ENCODE data around the gene MYO18A.

MYO18A gene

GRCh38 chr17:29159306-29159860 lies 20.8 kb downstream of the MYO18A start:
- Histone ChIP-seq H3K27ac (ENCODE audit: insufficient read depth, low read depth, low read length, poor library complexity, severe bottlenecking) (no peak overlapping the region), H3K4me1 (ENCODE audit: control insufficient read depth, insufficient read depth, low read length) (peaks cover 32% of the 10 kb centered on the region)
- WGBS, 2 experiments, result 77 to 79% methylated on average over 3 of the region's 3 CpGs

GRCh38 chr17:29158488-29159275 lies 21.5 kb downstream of the MYO18A start:
- H3K27me3 ChIP-seq (ENCODE audit: control insufficient read depth, insufficient read depth, low read length, poor library complexity, severe bottlenecking), result no peaks in the 10 kb centered on the region
- WGBS, 2 experiments, result 93% methylated on average over 13 of the region's 13 CpGs
- peaks cover 38% of the 10 kb centered on the region for H3K4me1 ChIP-seq (ENCODE audit: control insufficient read depth, insufficient read depth, low read length)
- no peak overlapping the region for H3K4me3 ChIP-seq (ENCODE audit: insufficient read depth, low read depth, low read length)
- H3K27ac ChIP-seq (ENCODE audit: insufficient read depth, low read depth, low read length, poor library complexity, severe bottlenecking), result no peak overlapping the region
- no peaks in the 10 kb centered on the region for H3K36me3 ChIP-seq (ENCODE audit: control insufficient read depth, insufficient read depth, low read length)
- no peaks in the 10 kb centered on the region for H3K9me3 ChIP-seq (ENCODE audit: control insufficient read depth, low read length)

More at GRCh38 chr17:29159306-29159860, 20.8 kb downstream of the MYO18A start:
- Histone ChIP-seq H3K4me3 (ENCODE audit: insufficient read depth, low read depth, low read length) (no peak overlapping the region), H3K27me3 (ENCODE audit: control insufficient read depth, insufficient read depth, low read length, poor library complexity, severe bottlenecking) (no peaks in the 10 kb centered on the region), H3K9me3 (ENCODE audit: control insufficient read depth, low read length) (no peaks in the 10 kb centered on the region), H3K36me3 (ENCODE audit: control insufficient read depth, insufficient read depth, low read length) (no peaks in the 10 kb centered on the region)

GRCh38 chr17:29158096-29158487 lies 22.1 kb downstream of the MYO18A start:
- WGBS, 2 experiments, result 94 to 96% methylated on average over 11 of the region's 11 CpGs
- H3K9me3 ChIP-seq (ENCODE audit: control insufficient read depth, low read length), result no peaks in the 10 kb centered on the region
- H3K27ac ChIP-seq (ENCODE audit: insufficient read depth, low read depth, low read length, poor library complexity, severe bottlenecking), result no peak overlapping the region
- H3K27me3 ChIP-seq (ENCODE audit: control insufficient read depth, insufficient read depth, low read length, poor library complexity, severe bottlenecking), result no peaks in the 10 kb centered on the region
- no peaks in the 10 kb centered on the region for H3K36me3 ChIP-seq (ENCODE audit: control insufficient read depth, insufficient read depth, low read length)
- H3K4me3 ChIP-seq (ENCODE audit: insufficient read depth, low read depth, low read length), result no peak overlapping the region
- peaks cover 38% of the 10 kb centered on the region for H3K4me1 ChIP-seq (ENCODE audit: control insufficient read depth, insufficient read depth, low read length)

- no peaks in the 10 kb centered on the region for H3K36me3 ChIP-seq (ENCODE audit: control insufficient read depth, insufficient read depth, low read length)
- H3K9me3 ChIP-seq (ENCODE audit: control insufficient read depth, low read length), result no peaks in the 10 kb centered on the region
- WGBS, 2 experiments, result 94 to 95% methylated on average over 1 of the region's 1 CpG
- H3K27me3 ChIP-seq (ENCODE audit: control insufficient read depth, insufficient read depth, low read length, poor library complexity, severe bottlenecking), result no peaks in the 10 kb centered on the region
- H3K27ac ChIP-seq (ENCODE audit: insufficient read depth, low read depth, low read length, poor library complexity, severe bottlenecking), result no peak overlapping the region
- peaks cover 38% of the 10 kb centered on the region for H3K4me1 ChIP-seq (ENCODE audit: control insufficient read depth, insufficient read depth, low read length)
- no peak overlapping the region for H3K4me3 ChIP-seq (ENCODE audit: insufficient read depth, low read depth, low read length)
Observed at GRCh38 chr17:29157310-29157709, 22.9 kb downstream of the MYO18A start.

- Histone ChIP-seq H3K9me3 (ENCODE audit: control insufficient read depth, low read length) (no peaks in the 10 kb centered on the region), H3K36me3 (ENCODE audit: control insufficient read depth, insufficient read depth, low read length) (no peaks in the 10 kb centered on the region), H3K4me3 (ENCODE audit: insufficient read depth, low read depth, low read length) (no peak overlapping the region), H3K27ac (ENCODE audit: insufficient read depth, low read depth, low read length, poor library complexity, severe bottlenecking) (no peak overlapping the region), H3K27me3 (ENCODE audit: control insufficient read depth, insufficient read depth, low read length, poor library complexity, severe bottlenecking) (no peaks in the 10 kb centered on the region), H3K4me1 (ENCODE audit: control insufficient read depth, insufficient read depth, low read length) (peaks cover 42% of the 10 kb centered on the region)
- WGBS, 2 experiments, result 85 to 87% methylated on average over 6 of the region's 6 CpGs
Observed at GRCh38 chr17:29156781-29157180, 23.4 kb downstream of the MYO18A start.

GRCh38 chr17:29155966-29156338 lies 24.2 kb downstream of the MYO18A start:
- Histone ChIP-seq H3K27ac (ENCODE audit: insufficient read depth, low read depth, low read length, poor library complexity, severe bottlenecking) (peak overlapping the region; percentile 70), H3K4me1 (ENCODE audit: control insufficient read depth, insufficient read depth, low read length) (peaks cover 50% of the 10 kb centered on the region), H3K4me3 (ENCODE audit: insufficient read depth, low read depth, low read length) (no peak overlapping the region), H3K9me3 (ENCODE audit: control insufficient read depth, low read length) (no peaks in the 10 kb centered on the region), H3K36me3 (ENCODE audit: control insufficient read depth, insufficient read depth, low read length) (no peaks in the 10 kb centered on the region), H3K27me3 (ENCODE audit: control insufficient read depth, insufficient read depth, low read length, poor library complexity, severe bottlenecking) (no peaks in the 10 kb centered on the region)
- WGBS, 2 experiments, result 55 to 64% methylated on average over 3 of the region's 3 CpGs

- H3K9me3 ChIP-seq (ENCODE audit: control insufficient read depth, low read length), result no peaks in the 10 kb centered on the region
- peaks cover 51% of the 10 kb centered on the region for H3K4me1 ChIP-seq (ENCODE audit: control insufficient read depth, insufficient read depth, low read length)
- no peaks in the 10 kb centered on the region for H3K36me3 ChIP-seq (ENCODE audit: control insufficient read depth, insufficient read depth, low read length)
- WGBS, 2 experiments, result 87% methylated on average over 11 of the region's 11 CpGs
- peak overlapping the region; percentile 70 for H3K27ac ChIP-seq (ENCODE audit: insufficient read depth, low read depth, low read length, poor library complexity, severe bottlenecking)
- no peaks in the 10 kb centered on the region for H3K27me3 ChIP-seq (ENCODE audit: control insufficient read depth, insufficient read depth, low read length, poor library complexity, severe bottlenecking)
- H3K4me3 ChIP-seq (ENCODE audit: insufficient read depth, low read depth, low read length), result no peak overlapping the region
Observed at GRCh38 chr17:29155227-29155965, 24.8 kb downstream of the MYO18A start.

GRCh38 chr17:29154516-29155226 lies 25.5 kb downstream of the MYO18A start:
- H3K36me3 ChIP-seq (ENCODE audit: control insufficient read depth, insufficient read depth, low read length), result no peaks in the 10 kb centered on the region
- no peaks in the 10 kb centered on the region for H3K27me3 ChIP-seq (ENCODE audit: control insufficient read depth, insufficient read depth, low read length, poor library complexity, severe bottlenecking)
- H3K4me3 ChIP-seq (ENCODE audit: insufficient read depth, low read depth, low read length), result no peak overlapping the region
- H3K27ac ChIP-seq (ENCODE audit: insufficient read depth, low read depth, low read length, poor library complexity, severe bottlenecking), result no peak overlapping the region
- WGBS, 2 experiments, result 94 to 95% methylated on average over 11 of the region's 11 CpGs
- no peaks in the 10 kb centered on the region for H3K9me3 ChIP-seq (ENCODE audit: control insufficient read depth, low read length)
- peaks cover 51% of the 10 kb centered on the region for H3K4me1 ChIP-seq (ENCODE audit: control insufficient read depth, insufficient read depth, low read length)

- H3K36me3 ChIP-seq (ENCODE audit: control insufficient read depth, insufficient read depth, low read length), result no peaks in the 10 kb centered on the region
- no peak overlapping the region for H3K4me3 ChIP-seq (ENCODE audit: insufficient read depth, low read depth, low read length)
- 39 to 50% methylated on average over 4 of the region's 4 CpGs for WGBS, 2 experiments
- peaks cover 45% of the 10 kb centered on the region for H3K4me1 ChIP-seq (ENCODE audit: control insufficient read depth, insufficient read depth, low read length)
- H3K27me3 ChIP-seq (ENCODE audit: control insufficient read depth, insufficient read depth, low read length, poor library complexity, severe bottlenecking), result no peaks in the 10 kb centered on the region
- H3K27ac ChIP-seq (ENCODE audit: insufficient read depth, low read depth, low read length, poor library complexity, severe bottlenecking), result peak overlapping the region; percentile 58
- H3K9me3 ChIP-seq (ENCODE audit: control insufficient read depth, low read length), result no peaks in the 10 kb centered on the region
Observed at GRCh38 chr17:29151567-29151966, 28.6 kb downstream of the MYO18A start.

GRCh38 chr17:29150161-29150560 lies 30.0 kb downstream of the MYO18A start:
- H3K36me3 ChIP-seq (ENCODE audit: control insufficient read depth, insufficient read depth, low read length), result no peaks in the 10 kb centered on the region
- H3K27ac ChIP-seq (ENCODE audit: insufficient read depth, low read depth, low read length, poor library complexity, severe bottlenecking), result no peak overlapping the region
- H3K27me3 ChIP-seq (ENCODE audit: control insufficient read depth, insufficient read depth, low read length, poor library complexity, severe bottlenecking), result no peaks in the 10 kb centered on the region
- no peak overlapping the region for H3K4me3 ChIP-seq (ENCODE audit: insufficient read depth, low read depth, low read length)
- WGBS, 2 experiments, result 95 to 99% methylated on average over 2 of the region's 2 CpGs
- peaks cover 31% of the 10 kb centered on the region for H3K4me1 ChIP-seq (ENCODE audit: control insufficient read depth, insufficient read depth, low read length)
- no peaks in the 10 kb centered on the region for H3K9me3 ChIP-seq (ENCODE audit: control insufficient read depth, low read length)

Measured in ectodermal cell (in vitro differentiated cells).